Adrenal gland (tissue), 12 donors: ENCODE measurements around the gene MINDY4. TPM values are rescaled to one million over a fixed set of nuclear protein-coding genes. Genes with fewer than 3 reads are reported as not detected.
A peak's percentile ranks its signal among the peaks of the same experiment; 100 is the strongest.

Source experiments
- DNase-seq, 7 donors: peaks; one replicate each; pipeline ENCODE4 v3.0.0-alpha.2; 2019 to 2020
- H3K27ac ChIP-seq, 5 donors: fragments of 200-600 bp; sonication (generic) in 4 of 5; 1 replicate in 3 of 5; 2 replicates in 2 of 5; pipeline versions ENCODE4 v1.5.1 to v1.8.0; 2016 to 2020; ENCODE audit warnings: mild to moderate bottlenecking in 1 of 5
- H3K27me3 ChIP-seq: fragments of 200-600 bp; 2 replicates; pipeline ENCODE4 v1.8.0; 2021
- H3K36me3 ChIP-seq, 2 donors: fragments of 200-600 bp; replicated peaks in 1 of 2; 1 replicate in 1 of 2; 2 replicates in 1 of 2; pipeline versions ENCODE4 v1.5.1 to v1.8.0; 2018 to 2022
- H3K4me1 ChIP-seq, 2 donors: fragments of 200-600 bp; replicated peaks in 1 of 2; 1 replicate in 1 of 2; 2 replicates in 1 of 2; pipeline versions ENCODE4 v1.5.1 to v1.8.0; 2018 to 2021
- H3K4me3 ChIP-seq, 4 donors: fragments of 200-600 bp; sonication (generic) in 3 of 4; one replicate each; pipeline ENCODE4 v1.5.1; 2016 to 2018
- H3K9me3 ChIP-seq, 3 donors: fragments of 200-600 bp; sonication (generic) in 1 of 3; replicated peaks in 1 of 3; 1 replicate in 2 of 3; 2 replicates in 1 of 3; pipeline versions ENCODE4 v1.5.1 to v1.8.0; 2016 to 2021
- CTCF ChIP-seq, 6 experiments: fragments of 450-650 bp in 4 of 6; fragments of 200-600 bp in 2 of 6; sonication (generic) in 1 of 6; IDR thresholded peaks; 1 replicate in 5 of 6; 2 replicates in 1 of 6; pipeline versions ENCODE4 v1.5.1 to v1.8.0; 2016 to 2021; ENCODE audit warnings: antibody characterized with exemption in 6 of 6, mild to moderate bottlenecking in 2 of 6, moderate library complexity in 1 of 6
- POLR2A ChIP-seq, 2 donors: fragments of 450-650 bp; IDR thresholded peaks; one replicate each; pipeline ENCODE4 v1.6.1; 2017; ENCODE audit warnings: antibody characterized with exemption in 2 of 2, mild to moderate bottlenecking in 2 of 2, moderate library complexity in 1 of 2
- WGBS, 4 donors: extraction: QIAGEN DNeasy Blood & Tissue Kit in 2 of 4; methylation state at CpG; one replicate each; pipeline versions ENCODE4 v1.1.5 to v1.1.7; 2013 to 2017; 5-methylcytosine and 5-hydroxymethylcytosine counted together
- intact Hi-C, 2 donors: fragments of 100-400 bp; cut with DNase I; formaldehyde crosslinking; loops; one replicate each; pipeline versions ENCODE4 v1.14.1 to v1.15.0; 2022 to 2023
- polyA plus RNA-seq, 3 donors: library from polyadenylated mRNA; stranded (reverse); fragments of 200-250 nt in 2 of 3; fragments of 350-450 nt in 1 of 3; fragmentation: Illumina TruSeq in 1 of 3; extraction: RNeasy Lipid Tissue Mini Kit (QIAGEN cat#74804) in 1 of 3; gene quantifications; one replicate each; pipeline ENCODE4 v1.2.3, GENCODE V29; 2013 to 2014
- total RNA-seq, 9 donors: library from RNA; depleted of rRNA in 4 of 9; stranded (reverse); fragments of >200 nt in 4 of 9; fragments of 120-200 nt in 1 of 9; fragmentation: NEBNext Ultra II Directional in 1 of 9; extraction: Animal tissue kit (Norgen Biotek cat#: 25700) in 1 of 9; gene quantifications; one replicate each; pipeline versions ENCODE4 v1.1.0 to v1.2.4, GENCODE V29; 2013 to 2023
- donor health status: healthy with polysubstance abuse.
- donor health status: Bipolar disorder and iron deficiency.
- donor health status: DM: yes; HTN: yes; CAD: no.
- donor health status: DM: no; HTN: no; CAD: no.
- donor health status: DM: no; HTN: no; CAD: no.
- donor health status: DM: yes; HTN: yes; CAD: no.

MINDY4 gene
- total and polyA plus RNA-seq, 12 donors = 4.8 to 19.9 (median 7.3) TPM

- TF ChIP-seq POLR2A (IDR thresholded peaks at IDR 0.05) = no peak
- no peak for TF ChIP-seq CTCF (IDR thresholded peaks at IDR 0.05)
- DNase-seq = no peak
- H3K4me1 ChIP-seq = peaks cover 0 to 7% of the 10 kb centered on the region in 2 donors
- intact Hi-C loops = loop anchor here in 1 of 2 donors (5.0 kb wide), 1 partner anchor 327 kb away; no protein-coding TSS in a partner anchor
- H3K27ac ChIP-seq = peak overlapping the region in 1 of 5 donors; percentile 25
- no peak overlapping the region for H3K4me3 ChIP-seq
- WGBS, 4 donors = 55 to 74% (median 73%) methylated on average over 1 to 2 of the region's 2 CpGs
- H3K36me3 ChIP-seq = peaks cover 0 to 16% of the 10 kb centered on the region in 2 donors
- H3K27me3 ChIP-seq = no peaks in the 10 kb centered on the region
- H3K9me3 ChIP-seq = no peaks in the 10 kb centered on the region
Observed at GRCh38 chr7:30795161-30795948, 24.1 kb downstream of the MINDY4 start.

- H3K36me3 ChIP-seq = peaks cover 0 to 13% of the 10 kb centered on the region in 2 donors
- H3K27ac ChIP-seq = no peak overlapping the region
- intact Hi-C loops = loop anchor here in 1 of 2 donors (5.0 kb wide), 1 partner anchor 326 kb away; no protein-coding TSS in a partner anchor
- no peak overlapping the region for H3K4me3 ChIP-seq
- DNase-seq = no peak
- TF ChIP-seq POLR2A (IDR thresholded peaks at IDR 0.05) (no peak), CTCF (IDR thresholded peaks at IDR 0.05) (no peak)
- H3K27me3 ChIP-seq = no peaks in the 10 kb centered on the region
- peaks cover 0 to 10% of the 10 kb centered on the region in 2 donors for H3K4me1 ChIP-seq
- H3K9me3 ChIP-seq = no peaks in the 10 kb centered on the region
- 53 to 67% (median 58%) methylated on average over 1 of the region's 1 CpG for WGBS, 4 donors
Observed at GRCh38 chr7:30796105-30796869, 25.1 kb downstream of the MINDY4 start.

- Histone ChIP-seq H3K27me3 (no peaks in the 10 kb centered on the region), H3K9me3 (no peaks in the 10 kb centered on the region), H3K27ac (peak overlapping the region in 1 of 5 donors; percentile 49), H3K36me3 (peaks cover 0 to 7% of the 10 kb centered on the region in 2 donors), H3K4me3 (no peak overlapping the region), H3K4me1 (peaks cover 0 to 10% of the 10 kb centered on the region in 2 donors)
- no peak for DNase-seq
- no peak for TF ChIP-seq POLR2A (IDR thresholded peaks at IDR 0.05)
- 70 to 77% (median 73%) methylated on average over 8 of the region's 8 CpGs for WGBS, 4 donors
- intact Hi-C loops = loop anchor here in 1 of 2 donors (5.0 kb wide), 1 partner anchor 325 kb away; no protein-coding TSS in a partner anchor
Observed at GRCh38 chr7:30797176-30798040, 26.2 kb downstream of the MINDY4 start.

GRCh38 chr7:30799206-30799975 lies 28.2 kb downstream of the MINDY4 start:
- 60 to 71% (median 65%) methylated on average over 2 of the region's 2 CpGs for WGBS, 4 donors
- Histone ChIP-seq H3K9me3 (no peaks in the 10 kb centered on the region), H3K4me3 (no peak overlapping the region), H3K27me3 (no peaks in the 10 kb centered on the region), H3K36me3 (no peaks in the 10 kb centered on the region), H3K4me1 (peaks cover 0 to 13% of the 10 kb centered on the region in 2 donors), H3K27ac (peak overlapping the region in 2 of 5 donors; percentile 3 to 46)
- TF ChIP-seq POLR2A (IDR thresholded peaks at IDR 0.05) (no peak), CTCF (IDR thresholded peaks at IDR 0.05) (no peak)
- DNase-seq = peak in 3 of 7 donors; percentile 24 to 40 (median 39)
- intact Hi-C loops = loop anchor here in 1 of 2 donors (5.0 kb wide), 1 partner anchor 323 kb away; no protein-coding TSS in a partner anchor
